Lower lobe of right lung (tissue), 2 donors: ENCODE measurements around the gene INTS7. TPM values are rescaled to one million over a fixed set of nuclear protein-coding genes. Genes with fewer than 3 reads are reported as not detected.
A peak's percentile ranks its signal among the peaks of the same experiment; 100 is the strongest.
"Not testable (repeated sequence)": the region's sequence is repeated elsewhere in the genome, so short reads cannot be mapped to it uniquely, and the experiment has no call there.

Source experiments
- ATAC-seq, 2 donors: fragments of 200-7000 bp; cut with Tn5 transposase; one replicate each; pipeline ENCODE4 v1.9.1; 2020 to 2022; ENCODE audit warnings: mild to moderate bottlenecking in 2 of 2, moderate library complexity in 2 of 2
- DNase-seq: peaks from one replicate; pipeline ENCODE4 v3.0.0-alpha.2; 2020
- H3K27ac ChIP-seq: fragments of 200-600 bp; one replicate; pipeline ENCODE4 v1.8.0; 2022
- H3K27me3 ChIP-seq: fragments of 200-600 bp; one replicate; pipeline ENCODE4 v1.8.0; 2022; ENCODE audit warnings: low read depth
- H3K36me3 ChIP-seq: fragments of 200-600 bp; one replicate; pipeline ENCODE4 v1.8.0; 2022; ENCODE audit warnings: mild to moderate bottlenecking
- H3K4me1 ChIP-seq: fragments of 200-600 bp; one replicate; pipeline ENCODE4 v1.8.0; 2022
- H3K4me3 ChIP-seq: fragments of 200-600 bp; one replicate; pipeline ENCODE4 v1.8.0; 2022; ENCODE audit warnings: mild to moderate bottlenecking
- H3K9me3 ChIP-seq: fragments of 200-600 bp; one replicate; pipeline ENCODE4 v1.8.0; 2022
- CTCF ChIP-seq: fragments of 200-600 bp; IDR thresholded peaks from one replicate; pipeline ENCODE4 v1.8.0; 2022; ENCODE audit warnings: antibody characterized with exemption, mild to moderate bottlenecking
- intact Hi-C: fragments of 100-400 bp; cut with DNase I; formaldehyde crosslinking; loops from one replicate; pipeline ENCODE4 v1.11.0; 2022
- total RNA-seq: library from RNA; stranded (reverse); fragmentation: NEBNext Ultra II Directional; extraction: Animal tissue kit (Norgen Biotek cat#: 25700); gene quantifications from one replicate; pipeline ENCODE4 v1.2.1, GENCODE V29; 2021
- donor health status: DM: no; HTN: yes; CAD: no; lungs with severe emphysema.

The INTS7 gene
- total RNA-seq, 1 donor from 2014 or later, result 17.1 TPM

GRCh38 chr1:212035835-212036605 lies 663 bp upstream of the INTS7 start:
- no peak for DNase-seq
- no peak for TF ChIP-seq CTCF
- Histone ChIP-seq H3K4me1 (peaks cover 30% of the 10 kb centered on the region), H3K27ac (peak overlapping the region; percentile 78), H3K4me3 (peak overlapping the region; percentile 66), H3K36me3 (no peaks in the 10 kb centered on the region), H3K27me3 (no peaks in the 10 kb centered on the region), H3K9me3 (no peaks in the 10 kb centered on the region)
- ATAC-seq, result no peak
- intact Hi-C loops, result no loop called here

GRCh38 chr1:212034516-212035122 lies 738 bp downstream of the INTS7 start:
- Histone ChIP-seq H3K9me3 (no peaks in the 10 kb centered on the region), H3K27me3 (no peaks in the 10 kb centered on the region), H3K36me3 (no peaks in the 10 kb centered on the region), H3K4me3 (peak overlapping the region; percentile 66), H3K27ac (peak overlapping the region; percentile 78), H3K4me1 (peaks cover 34% of the 10 kb centered on the region)
- DNase-seq, result no peak
- intact Hi-C loops, result no loop called here
- TF ChIP-seq CTCF, result no peak
- ATAC-seq, result peak; percentile 11 to 36

- Histone ChIP-seq H3K27ac (no peak overlapping the region), H3K36me3 (no peaks in the 10 kb centered on the region), H3K4me1 (peaks cover 42% of the 10 kb centered on the region), H3K27me3 (no peaks in the 10 kb centered on the region), H3K9me3 (no peaks in the 10 kb centered on the region), H3K4me3 (no peak overlapping the region)
- TF ChIP-seq CTCF, result no peak
- intact Hi-C loops, result no loop called here
- ATAC-seq (no peak), DNase-seq (no peak)
Measured at GRCh38 chr1:212030936-212031528, 4.3 kb downstream of the INTS7 start.

- H3K27ac ChIP-seq, H3K27me3 ChIP-seq, H3K36me3 ChIP-seq, H3K9me3 ChIP-seq, intact Hi-C loops, H3K4me3 ChIP-seq: not testable (repeated sequence)
- peak; percentile 72 to 87 for ATAC-seq
- peak; percentile 72 for DNase-seq
- H3K4me1 ChIP-seq, result peaks cover 20% of the 10 kb centered on the region
Measured at GRCh38 chr1:212027727-212028126, 7.6 kb downstream of the INTS7 start.

- intact Hi-C loops, result no loop called here
- peaks cover 11% of the 10 kb centered on the region for H3K4me1 ChIP-seq
- peaks cover 3% of the 10 kb centered on the region for H3K9me3 ChIP-seq
- no peak for TF ChIP-seq CTCF
- H3K27ac ChIP-seq, result no peak overlapping the region
- no peaks in the 10 kb centered on the region for H3K27me3 ChIP-seq
- no peak for ATAC-seq
- DNase-seq, result no peak
- H3K4me3 ChIP-seq, result no peak overlapping the region
- H3K36me3 ChIP-seq, result peaks cover 13% of the 10 kb centered on the region
Measured at GRCh38 chr1:212024469-212025149, 10.7 kb downstream of the INTS7 start.

GRCh38 chr1:212022908-212023307 lies 12.4 kb downstream of the INTS7 start:
- H3K27ac ChIP-seq, intact Hi-C loops, H3K9me3 ChIP-seq, ATAC-seq, H3K4me1 ChIP-seq, H3K4me3 ChIP-seq, H3K27me3 ChIP-seq, DNase-seq: not testable (repeated sequence)
- peaks cover 13% of the 10 kb centered on the region for H3K36me3 ChIP-seq
